H1 (cell line): Measurements from ENCODE around the gene ADAM19. TPM values are rescaled to one million over a fixed set of nuclear protein-coding genes. Genes with fewer than 3 reads are reported as not detected.

ENCODE experiments used
- CTCF ChIA-PET: fragments of 300-600 bp; sonication (Branson Sonifier 250); formaldehyde crosslinking; loops from one replicate; lab custom pipeline; 2021; ENCODE audit not compliant: partially characterized antibody; lab: Charles Lee
- POLR2A ChIA-PET: fragments of 300-600 bp; sonication (Branson Sonifier 250); formaldehyde crosslinking; loops from one replicate; lab custom pipeline; 2021; ENCODE audit warnings: inconsistent platforms; ENCODE audit not compliant: partially characterized antibody; lab: Charles Lee
- DNase-seq, 2 experiments: peaks; one replicate each; pipeline versions ENCODE4 v3.0.0 to v3.0.0-alpha.2; 2010 to 2022; ENCODE audit warnings: low spot score in 2 of 2, low read depth in 1 of 2, mixed read lengths in 1 of 2
- FAIRE-seq: peaks from 2 replicates; lab custom pipeline; 2011; peaks lifted over from hg19 to GRCh38; lab: Jason Lieb, UNC
- H2AFZ ChIP-seq: 2 replicates; pipeline ENCODE4 v1.8.1; 2012; ENCODE audit warnings: low read length, inconsistent platforms
- H2AK5ac ChIP-seq: 2 replicates; pipeline ENCODE4 v1.6.1; 2013; ENCODE audit warnings: low read depth, low read length
- H2BK120ac ChIP-seq: replicated peaks from 2 replicates; pipeline ENCODE3; 2013; ENCODE audit warnings: low read depth, low read length, inconsistent platforms
- H2BK12ac ChIP-seq: 2 replicates; pipeline ENCODE4 v1.6.1; 2013; ENCODE audit warnings: low read depth, low read length
- H2BK15ac ChIP-seq: 2 replicates; pipeline ENCODE4 v1.6.1; 2013; ENCODE audit warnings: low read length
- H2BK20ac ChIP-seq: 2 replicates; pipeline ENCODE4 v1.6.1; 2013; ENCODE audit warnings: low read length
- H2BK5ac ChIP-seq: 2 replicates; pipeline ENCODE4 v1.6.1; 2013; ENCODE audit warnings: low read depth, low read length
- H3K14ac ChIP-seq: 2 replicates; pipeline ENCODE4 v1.6.1; 2013; ENCODE audit warnings: inconsistent platforms; ENCODE audit not compliant: insufficient read length
- H3K18ac ChIP-seq: 2 replicates; pipeline ENCODE4 v1.6.1; 2013; ENCODE audit warnings: low read length; ENCODE audit errors: extremely low read depth
- H3K23ac ChIP-seq: 2 replicates; pipeline ENCODE4 v1.6.1; 2013; ENCODE audit warnings: inconsistent platforms; ENCODE audit not compliant: insufficient read length
- H3K23me2 ChIP-seq: 2 replicates; pipeline ENCODE4 v1.6.1; 2013; ENCODE audit warnings: low read depth, low read length
- H3K27ac ChIP-seq: 2 replicates; pipeline ENCODE4 v1.6.1; 2011; ENCODE audit warnings: low read depth, low read length, inconsistent platforms
- H3K27me3 ChIP-seq, 4 experiments: replicated peaks in 1 of 4; 1 replicate in 1 of 4; 2 replicates in 3 of 4; pipeline versions ENCODE4 v1.6.1 to v1.8.1; 2011 to 2013; ENCODE audit warnings: low read length in 3 of 4, mild to moderate bottlenecking in 3 of 4, inconsistent platforms in 2 of 4, mixed read lengths in 2 of 4, moderate library complexity in 1 of 4; ENCODE audit not compliant: control insufficient read depth in 3 of 4, insufficient read depth in 3 of 4; ENCODE audit errors: extremely low read depth in 1 of 4
- H3K36me3 ChIP-seq, 4 experiments: 2 replicates each; pipeline versions ENCODE4 v1.6.1 to v1.8.1; 2011 to 2013; ENCODE audit warnings: mild to moderate bottlenecking in 4 of 4, low read length in 3 of 4, moderate library complexity in 2 of 4, control low read depth in 1 of 4, inconsistent platforms in 1 of 4; ENCODE audit not compliant: insufficient read depth in 4 of 4, control insufficient read depth in 2 of 4
- H3K4ac ChIP-seq: replicated peaks from 2 replicates; pipeline ENCODE3; 2013; ENCODE audit warnings: low read length, low read depth, mixed read lengths, inconsistent platforms; ENCODE audit not compliant: insufficient read length
- H3K4me1 ChIP-seq, 4 experiments: replicated peaks in 1 of 4; 1 replicate in 1 of 4; 2 replicates in 3 of 4; pipeline versions ENCODE4 v1.6.1 to v1.8.1; 2011 to 2013; ENCODE audit warnings: low read length in 3 of 4, inconsistent platforms in 2 of 4, mixed read lengths in 1 of 4; ENCODE audit not compliant: insufficient read depth in 4 of 4, control insufficient read depth in 3 of 4
- H3K4me2 ChIP-seq, 2 experiments: 2 replicates each; pipeline versions ENCODE4 v1.6.1 to v1.8.1; 2011 to 2013; ENCODE audit warnings: low read depth in 2 of 2, low read length in 2 of 2, control low read depth in 1 of 2, inconsistent platforms in 1 of 2, mild to moderate bottlenecking in 1 of 2; ENCODE audit not compliant: insufficient read depth in 1 of 2
- H3K4me3 ChIP-seq, 4 experiments: fragments of 200-600, 300-600 bp in 1 of 4; sonication (generic), shearing (Covaris generic), sonication (Bioruptor Twin) in 1 of 4; 2 replicates each; pipeline versions ENCODE4 v1.5.1 to v1.8.1; 2011 to 2016; ENCODE audit warnings: low read length in 4 of 4, low read depth in 3 of 4, control low read depth in 2 of 4, inconsistent platforms in 2 of 4, mild to moderate bottlenecking in 2 of 4, mixed read lengths in 1 of 4, moderate library complexity in 1 of 4; ENCODE audit not compliant: insufficient read depth in 2 of 4; ENCODE audit errors: extremely low read depth in 1 of 4
- H3K56ac ChIP-seq: replicated peaks from 2 replicates; pipeline ENCODE3; 2013; ENCODE audit warnings: low read depth, mild to moderate bottlenecking, mixed read lengths, low read length, inconsistent platforms; ENCODE audit not compliant: insufficient read length
- H3K79me1 ChIP-seq: 2 replicates; pipeline ENCODE4 v1.6.1; 2013; ENCODE audit warnings: low read depth, low read length, control low read depth
- H3K79me2 ChIP-seq, 2 experiments: 2 replicates each; pipeline versions ENCODE4 v1.6.1 to v1.8.1; 2012 to 2013; ENCODE audit warnings: low read length in 2 of 2, mild to moderate bottlenecking in 2 of 2, inconsistent platforms in 1 of 2; ENCODE audit not compliant: insufficient read depth in 2 of 2, control insufficient read depth in 1 of 2
- H3K9ac ChIP-seq, 4 experiments: replicated peaks in 1 of 4; 1 replicate in 1 of 4; 2 replicates in 3 of 4; pipeline versions ENCODE4 v1.6.1 to v1.8.1; 2011 to 2013; ENCODE audit warnings: low read depth in 3 of 4, low read length in 3 of 4, control low read depth in 2 of 4, mild to moderate bottlenecking in 2 of 4, moderate library complexity in 2 of 4, inconsistent platforms in 1 of 4; ENCODE audit errors: extremely low read depth in 1 of 4
- H3K9me3 ChIP-seq, 2 experiments: 2 replicates each; pipeline versions ENCODE4 v1.6.1 to v1.8.1; 2012 to 2013; ENCODE audit warnings: mild to moderate bottlenecking in 2 of 2, moderate library complexity in 2 of 2, control low read depth in 1 of 2, inconsistent platforms in 1 of 2, low read depth in 1 of 2, low read length in 1 of 2, mixed read lengths in 1 of 2; ENCODE audit not compliant: insufficient read depth in 2 of 2
- H4K20me1 ChIP-seq, 2 experiments: replicated peaks in 1 of 2; 2 replicates each; pipeline versions ENCODE3 to v1.8.1; 2011 to 2013; ENCODE audit warnings: inconsistent platforms in 2 of 2, low read length in 2 of 2, mild to moderate bottlenecking in 1 of 2; ENCODE audit not compliant: insufficient read depth in 2 of 2, control insufficient read depth in 1 of 2
- H4K5ac ChIP-seq: 2 replicates; pipeline ENCODE4 v1.6.1; 2013; ENCODE audit warnings: low read length, low read depth, mixed read lengths, inconsistent platforms; ENCODE audit not compliant: insufficient read length
- H4K8ac ChIP-seq: 2 replicates; pipeline ENCODE4 v1.8.0; 2013; ENCODE audit warnings: mild to moderate bottlenecking, moderate library complexity, low read length, inconsistent platforms; ENCODE audit not compliant: insufficient read depth; ENCODE audit errors: extremely low read depth
- H4K91ac ChIP-seq: replicated peaks from 2 replicates; pipeline ENCODE3; 2013; ENCODE audit warnings: low read length, mixed read lengths, inconsistent platforms; ENCODE audit not compliant: insufficient read length
- CBX5 ChIP-seq: fragments of 300-800, 300-1000 bp; sonication (generic); IDR thresholded peaks from 2 replicates; pipeline ENCODE4 v1.7.1; 2016; ENCODE audit warnings: antibody characterized with exemption, low read length, low read depth
- CBX8 ChIP-seq: fragments of 300-800, 300-1000 bp; sonication (generic); IDR thresholded peaks from 2 replicates; pipeline ENCODE4 v1.7.1; 2016; ENCODE audit warnings: low read depth, low read length, borderline replicate concordance
- CHD2 ChIP-seq: IDR thresholded peaks from 2 replicates; pipeline ENCODE4 v1.6.1; 2012; ENCODE audit warnings: low read length, improper control_type of control experiment
- NRF1 ChIP-seq: IDR thresholded peaks from 2 replicates; pipeline ENCODE4 v1.6.1; 2011; ENCODE audit warnings: mild to moderate bottlenecking, low read depth, low read length, improper control_type of control experiment
- RAD21 ChIP-seq, 2 experiments: IDR thresholded peaks in 1 of 2; conservative IDR thresholded peaks in 1 of 2; 2 replicates each; pipeline ENCODE4 v1.6.1; 2011; ENCODE audit warnings: low read depth in 2 of 2, low read length in 2 of 2, improper control_type of control experiment in 1 of 2, inconsistent platforms in 1 of 2, mild to moderate bottlenecking in 1 of 2, moderate library complexity in 1 of 2
- SIN3A ChIP-seq, 2 experiments: IDR thresholded peaks in 1 of 2; conservative IDR thresholded peaks in 1 of 2; 2 replicates each; pipeline ENCODE4 v1.6.1; 2011 to 2012; ENCODE audit warnings: low read length in 2 of 2, improper control_type of control experiment in 1 of 2, low read depth in 1 of 2, mild to moderate bottlenecking in 1 of 2
- SIRT6 ChIP-seq: IDR thresholded peaks from one replicate; pipeline ENCODE4 v1.7.1; 2012; ENCODE audit warnings: low read length, inconsistent platforms
- WGBS, 2 experiments: shearing (Covaris generic) in 1 of 2; methylation state at CpG; one replicate each; pipeline versions ENCODE4 v1.1.6 to v1.1.7; 2013 to 2015; ENCODE audit warnings: low lambda C conversion rate in 2 of 2, mixed read lengths in 2 of 2, inconsistent platforms in 1 of 2, low coverage in 1 of 2, missing lambda C conversion rate in 1 of 2; ENCODE audit not compliant: insufficient replicate concordance in 2 of 2, insufficient coverage in 1 of 2, insufficient read length in 1 of 2; ENCODE audit errors: extremely low coverage in 1 of 2, missing lambda C conversion rate in 1 of 2; 5-methylcytosine and 5-hydroxymethylcytosine counted together
- polyA plus RNA-seq, 7 experiments: library from polyadenylated mRNA; depleted of rRNA in 3 of 7; stranded (reverse) in 5 of 7; unstranded in 2 of 7; fragments of >200 nt in 5 of 7; fragments of 200-250 nt in 2 of 7; gene quantifications; 1 replicate in 5 of 7; 2 replicates in 1 of 7; 4 replicates in 1 of 7; pipeline versions ENCODE4 v1.2.1 to v1.2.3, GENCODE V29; 2011 to 2013; ENCODE audit warnings: missing spikeins in 2 of 7, mixed read lengths in 2 of 7
- total RNA-seq: library from RNA; stranded (reverse); fragmentation: NEBNext Ultra II Directional; extraction: Animal tissue kit (Norgen Biotek cat#: 25700); gene quantifications from 2 replicates; pipeline ENCODE4 v1.2.1, GENCODE V29; 2021
- TF ChIP-seq, protein P1 (sequence below), 3 experiments: IDR thresholded peaks; 1 replicate in 2 of 3; 2 replicates in 1 of 3; pipeline versions ENCODE4 v1.5.1 to v1.6.1; 2011; ENCODE audit warnings: low read length in 3 of 3, mild to moderate bottlenecking in 3 of 3, inconsistent platforms in 2 of 3, low read depth in 1 of 3, moderate library complexity in 1 of 3; ENCODE audit not compliant: insufficient read depth in 1 of 3; ENCODE audit errors: control extremely low read depth in 1 of 3

The ADAM19 gene
- total and polyA plus RNA-seq, 2 of the 8 experiments (the other 6 are each of a cell fraction or from before 2014, with no cell fraction given) = 6.5 to 22.7 TPM

DNA sequence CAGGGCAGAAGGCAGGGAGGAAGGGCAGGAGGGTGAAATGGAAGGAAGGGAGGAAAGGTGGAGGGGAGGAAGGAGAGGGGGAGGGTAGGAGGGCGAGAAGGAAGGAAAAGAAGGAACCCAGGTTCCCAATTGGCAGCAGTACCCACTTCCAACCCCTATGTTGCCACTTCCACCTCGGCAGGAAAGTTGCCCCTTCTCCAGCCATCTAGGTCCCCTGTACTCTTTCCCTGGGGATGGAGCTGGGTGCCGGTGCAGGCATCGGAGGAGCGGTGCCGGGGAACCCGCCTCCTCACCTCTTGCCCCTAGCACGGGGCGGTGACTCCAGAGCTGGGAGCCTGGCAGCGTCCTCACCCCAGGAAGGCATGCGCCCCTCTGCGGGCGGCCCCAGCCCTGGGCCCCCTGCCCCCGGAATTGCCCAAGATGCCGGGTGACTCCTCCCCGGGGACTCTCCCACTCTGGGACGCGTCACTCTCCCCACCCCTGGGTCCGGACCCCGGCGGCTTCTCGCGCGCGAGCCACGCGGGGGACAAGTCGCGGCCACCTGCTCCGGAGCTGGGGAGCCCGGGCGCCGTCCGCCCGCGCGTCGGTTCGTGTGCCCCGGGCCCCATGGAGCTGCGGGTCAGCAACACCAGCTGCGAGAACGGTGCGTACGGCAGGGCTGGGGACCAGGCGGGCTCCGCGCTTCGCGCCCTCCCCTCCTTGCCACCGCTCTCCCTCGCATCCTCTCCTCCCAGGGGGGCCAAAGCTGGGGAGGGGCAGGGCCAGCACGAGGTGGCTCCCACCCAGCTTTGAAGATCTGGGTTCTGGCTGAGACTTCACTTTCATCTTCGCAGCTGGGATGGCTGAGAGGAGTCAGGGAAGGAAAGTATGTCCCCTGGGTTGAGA, 115.6 kb downstream of the ADAM19 start, which contains the start of gene NIPAL4:
Gene NIPAL4, plus strand, starts transcription at position 499 of the 885 bp plus-strand sequence. Its CDS starts 108 bp downstream, at position 607.
- Histone ChIP-seq H3K79me2 (no peaks in the 10 kb centered on the region), H3K4me1 (peaks cover 0 to 8% (median 4%) of the 10 kb centered on the region in 4 experiments), H2BK20ac (no peak within 1 kb of the TSS), H2BK5ac (no peak within 1 kb of the TSS), H3K27me3 (peaks cover 9 to 30% (median 21%) of the 10 kb centered on the region in 4 experiments), H4K5ac (no peak within 1 kb of the TSS), H3K56ac (no peak within 1 kb of the TSS), H3K9me3 (no peaks in the 10 kb centered on the region), H2BK15ac (no peak within 1 kb of the TSS), H3K4ac (no peak within 1 kb of the TSS), H4K8ac (peak within 1 kb of the TSS; percentile 63), H3K4me2 (peak within 1 kb of the TSS; percentile 53 to 82), H3K36me3 (no peaks in the 10 kb centered on the region), H3K27ac (no peak within 1 kb of the TSS), H3K18ac (no peak within 1 kb of the TSS), H3K14ac (no peak within 1 kb of the TSS), H2AFZ (0 out of 2 replicates have a peak within 1 kb of the TSS, but pooled peaks have one; percentile 55), H2BK120ac (no peak within 1 kb of the TSS), H3K23ac (no peak within 1 kb of the TSS), H2BK12ac (no peak within 1 kb of the TSS), H4K20me1 (no peaks in the 10 kb centered on the region), H3K9ac (peak within 1 kb of the TSS in 1 of 4 experiments; percentile 43; a peak in 1 of 7 replicates), H4K91ac (no peak within 1 kb of the TSS), H3K4me3 (peak within 1 kb of the TSS; percentile 50 to 93 (median 58)), H3K79me1 (no peaks in the 10 kb centered on the region), H3K23me2 (peaks cover 8% of the 10 kb centered on the region; the same call in 1 of the 2 replicates), H2AK5ac (no peak within 1 kb of the TSS)
- WGBS, 2 experiments = 3% methylated on average over 35 of the region's 54 CpGs; no CpG with 5 or more reads in 1 of the 2 experiments
- FAIRE-seq (no peak), DNase-seq (peak in 1 of 2 experiments; percentile 71)
- ChIA-PET CTCF (interaction anchor here (0.6 to 10.0 kb wide), 9 partner anchors 11 to 828 kb away, joined by 3 to 112 read pairs (median 3); no protein-coding TSS in a partner anchor), POLR2A (interaction anchor here (0.5 to 1.5 kb wide), 4 partner anchors 10 to 1254 kb away, joined by 3 to 4 read pairs (median 3); no protein-coding TSS in a partner anchor)
- TF ChIP-seq RAD21 (IDR thresholded peaks at IDR 0.05 in 1 of 2, conservative IDR thresholded peaks at IDR 0.05 in 1 of 2; ENCODE audit: low read depth in 2 of 2, low read length in 2 of 2) = no peak
- TF ChIP-seq SIN3A (conservative IDR thresholded peaks at IDR 0.05 in 1 of 2, IDR thresholded peaks at IDR 0.05 in 1 of 2; ENCODE audit: low read depth in 1 of 2, low read length in 2 of 2) = no peak
- TF ChIP-seq SIRT6 = no peak
- no peak for TF ChIP-seq NRF1
- TF ChIP-seq CHD2 = no peak
- TF ChIP-seq CBX8 = no peak
- no peak for TF ChIP-seq CBX5
- TF ChIP-seq, protein P1, sequence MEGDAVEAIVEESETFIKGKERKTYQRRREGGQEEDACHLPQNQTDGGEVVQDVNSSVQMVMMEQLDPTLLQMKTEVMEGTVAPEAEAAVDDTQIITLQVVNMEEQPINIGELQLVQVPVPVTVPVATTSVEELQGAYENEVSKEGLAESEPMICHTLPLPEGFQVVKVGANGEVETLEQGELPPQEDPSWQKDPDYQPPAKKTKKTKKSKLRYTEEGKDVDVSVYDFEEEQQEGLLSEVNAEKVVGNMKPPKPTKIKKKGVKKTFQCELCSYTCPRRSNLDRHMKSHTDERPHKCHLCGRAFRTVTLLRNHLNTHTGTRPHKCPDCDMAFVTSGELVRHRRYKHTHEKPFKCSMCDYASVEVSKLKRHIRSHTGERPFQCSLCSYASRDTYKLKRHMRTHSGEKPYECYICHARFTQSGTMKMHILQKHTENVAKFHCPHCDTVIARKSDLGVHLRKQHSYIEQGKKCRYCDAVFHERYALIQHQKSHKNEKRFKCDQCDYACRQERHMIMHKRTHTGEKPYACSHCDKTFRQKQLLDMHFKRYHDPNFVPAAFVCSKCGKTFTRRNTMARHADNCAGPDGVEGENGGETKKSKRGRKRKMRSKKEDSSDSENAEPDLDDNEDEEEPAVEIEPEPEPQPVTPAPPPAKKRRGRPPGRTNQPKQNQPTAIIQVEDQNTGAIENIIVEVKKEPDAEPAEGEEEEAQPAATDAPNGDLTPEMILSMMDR (IDR thresholded peaks at IDR 0.05; ENCODE audit: control extremely low read depth in 1 of 3, insufficient read depth in 1 of 3, low read depth in 1 of 3, low read length in 3 of 3) = no peak
